Keratinocyte (primary cell): ENCODE measurements around the gene SMG6.

ENCODE experiments used
- CTCF ChIP-seq, 3 experiments: IDR thresholded peaks in 1 of 3; conservative IDR thresholded peaks in 1 of 3; optimal IDR thresholded peaks in 1 of 3; 2 replicates in 2 of 3; 3 replicates in 1 of 3; pipeline versions ENCODE3 to v1.5.1; 2011; ENCODE audit warnings: low read length in 3 of 3, mild to moderate bottlenecking in 3 of 3, moderate library complexity in 2 of 3, control low read depth in 1 of 3, inconsistent platforms in 1 of 3; ENCODE audit not compliant: insufficient read depth in 2 of 3; ENCODE audit errors: extremely low read depth in 1 of 3
- EZH2 ChIP-seq: IDR thresholded peaks from one replicate; pipeline ENCODE4 v1.6.1; 2012; ENCODE audit warnings: inconsistent platforms, mild to moderate bottlenecking, low read length, moderate library complexity

GRCh38 chr17:2263183-2264066 lies 40.2 kb downstream of the SMG6 start:
- no peak for TF ChIP-seq EZH2
- TF ChIP-seq CTCF (optimal IDR thresholded peaks at IDR 0.05 in 1 of 3, IDR thresholded peaks at IDR 0.05 in 1 of 3, conservative IDR thresholded peaks at IDR 0.05 in 1 of 3; ENCODE audit: extremely low read depth in 1 of 3, insufficient read depth in 2 of 3, low read length in 3 of 3): no peak
